Mucosa of stomach (tissue), 1 donor: ENCODE data around the gene RPS6KA1.

Experiments used
- H3K27me3 ChIP-seq: one replicate; pipeline ENCODE4 v1.7.0; 2013; ENCODE audit warnings: mild to moderate bottlenecking, low read length; ENCODE audit not compliant: control insufficient read depth, insufficient read depth
- H3K36me3 ChIP-seq: one replicate; pipeline ENCODE4 v1.7.0; 2013; ENCODE audit warnings: low read length; ENCODE audit not compliant: control insufficient read depth, insufficient read depth
- H3K4me1 ChIP-seq: one replicate; pipeline ENCODE4 v1.7.0; 2013; ENCODE audit warnings: mild to moderate bottlenecking, low read length; ENCODE audit not compliant: control insufficient read depth, insufficient read depth
- H3K4me3 ChIP-seq: one replicate; pipeline ENCODE4 v1.7.0; 2013; ENCODE audit warnings: low read length
- H3K9ac ChIP-seq: one replicate; pipeline ENCODE4 v1.7.0; 2013; ENCODE audit warnings: mild to moderate bottlenecking, low read length, moderate library complexity
- H3K9me3 ChIP-seq: one replicate; pipeline ENCODE4 v1.7.0; 2013; ENCODE audit warnings: mild to moderate bottlenecking, low read length, moderate library complexity; ENCODE audit not compliant: control insufficient read depth
- donor health status: Pancreatic carcinoma.

Gene RPS6KA1

DNA sequence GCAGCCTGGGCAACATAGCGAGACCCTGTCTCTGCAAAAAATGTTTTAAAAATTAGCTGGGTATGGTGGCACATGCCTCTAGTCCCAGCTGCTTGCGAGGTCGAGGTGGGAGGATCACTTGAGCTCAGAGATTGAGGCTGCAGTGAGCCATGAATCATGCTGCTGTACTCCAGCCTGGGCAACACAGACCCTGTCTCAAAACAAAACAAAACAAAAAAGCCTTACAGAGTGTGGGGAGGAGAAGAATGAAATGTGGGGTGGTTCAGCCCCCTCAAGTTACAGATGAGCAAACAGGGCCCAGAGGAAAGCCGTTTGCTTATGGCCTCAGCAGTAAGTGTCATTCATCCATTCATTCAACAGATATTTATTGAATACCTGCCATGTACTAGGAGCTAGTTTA, 40.7 kb downstream of the RPS6KA1 start:
- no peaks in the 10 kb centered on the region for H3K4me1 ChIP-seq
- peaks cover 4% of the 10 kb centered on the region for H3K36me3 ChIP-seq
- H3K27me3 ChIP-seq: no peaks in the 10 kb centered on the region
- no peak overlapping the region for H3K9ac ChIP-seq
- no peak overlapping the region for H3K4me3 ChIP-seq
- H3K9me3 ChIP-seq: no peaks in the 10 kb centered on the region

DNA sequence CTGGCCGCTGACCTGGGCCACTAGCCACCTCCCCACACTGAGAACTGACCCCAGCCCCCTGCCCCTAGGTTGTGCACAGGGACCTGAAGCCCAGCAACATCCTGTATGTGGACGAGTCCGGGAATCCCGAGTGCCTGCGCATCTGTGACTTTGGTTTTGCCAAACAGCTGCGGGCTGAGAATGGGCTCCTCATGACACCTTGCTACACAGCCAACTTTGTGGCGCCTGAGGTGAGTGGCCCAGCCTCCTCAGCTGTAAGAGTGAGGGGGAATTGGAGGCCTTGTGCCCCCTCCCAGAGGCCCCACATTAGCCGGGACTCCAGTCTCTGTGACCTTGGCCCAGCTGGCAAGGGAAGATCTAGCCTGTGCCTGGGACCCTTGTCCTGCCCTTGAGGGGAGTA, 41.8 kb downstream of the RPS6KA1 start:
- H3K9me3 ChIP-seq: no peaks in the 10 kb centered on the region
- H3K9ac ChIP-seq: no peak overlapping the region
- no peaks in the 10 kb centered on the region for H3K4me1 ChIP-seq
- H3K27me3 ChIP-seq: no peaks in the 10 kb centered on the region
- peaks cover 4% of the 10 kb centered on the region for H3K36me3 ChIP-seq
- no peak overlapping the region for H3K4me3 ChIP-seq

DNA sequence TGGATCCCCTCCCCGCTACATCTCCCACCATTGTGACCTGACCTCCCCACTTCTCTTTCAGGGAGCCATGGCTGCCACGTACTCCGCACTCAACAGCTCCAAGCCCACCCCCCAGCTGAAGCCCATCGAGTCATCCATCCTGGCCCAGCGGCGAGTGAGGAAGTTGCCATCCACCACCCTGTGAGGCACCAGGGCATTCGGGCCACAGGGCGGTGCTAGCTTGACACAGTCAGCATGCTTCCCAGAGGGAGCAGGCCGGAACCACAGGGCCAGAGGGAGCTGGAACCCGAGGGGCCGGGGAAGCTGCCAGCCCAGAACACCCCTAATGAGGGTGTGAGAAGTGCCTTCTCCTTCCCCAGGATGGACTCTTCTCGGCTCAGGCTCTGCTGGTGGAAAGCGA, 44.5 kb downstream of the RPS6KA1 start:
- Histone ChIP-seq H3K4me3 (no peak overlapping the region), H3K4me1 (no peaks in the 10 kb centered on the region), H3K36me3 (peaks cover 4% of the 10 kb centered on the region), H3K27me3 (no peaks in the 10 kb centered on the region), H3K9ac (no peak overlapping the region), H3K9me3 (no peaks in the 10 kb centered on the region)

DNA sequence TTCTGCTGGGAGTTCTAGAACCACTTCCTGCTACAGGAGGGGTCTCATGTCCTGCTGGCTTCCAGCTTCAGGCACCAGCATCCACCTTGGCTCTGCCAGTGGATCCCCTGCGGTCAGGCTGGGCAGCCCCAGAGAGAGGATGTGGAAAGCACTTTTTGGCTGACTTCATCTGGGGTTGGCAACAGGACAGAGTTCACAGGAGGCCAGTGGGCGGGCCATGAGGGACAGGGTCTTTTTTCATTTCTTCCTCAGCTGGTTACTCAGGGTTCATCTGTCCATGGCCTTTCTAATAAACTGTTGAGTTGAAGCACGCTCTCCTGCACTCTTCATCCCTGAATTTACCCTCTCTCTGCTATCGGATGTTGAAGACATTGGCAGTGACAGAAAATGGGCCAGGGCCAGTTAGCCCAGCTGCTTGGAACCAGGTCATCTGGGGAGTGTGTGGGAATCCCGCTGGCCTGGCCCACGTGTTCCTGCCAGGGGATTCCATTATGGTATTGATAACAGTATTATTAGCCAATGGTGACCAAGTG, 45.2 kb downstream of the RPS6KA1 start:
- Histone ChIP-seq H3K27me3 (no peaks in the 10 kb centered on the region), H3K36me3 (peaks cover 4% of the 10 kb centered on the region), H3K4me1 (no peaks in the 10 kb centered on the region), H3K4me3 (no peak overlapping the region), H3K9me3 (no peaks in the 10 kb centered on the region), H3K9ac (no peak overlapping the region)

DNA sequence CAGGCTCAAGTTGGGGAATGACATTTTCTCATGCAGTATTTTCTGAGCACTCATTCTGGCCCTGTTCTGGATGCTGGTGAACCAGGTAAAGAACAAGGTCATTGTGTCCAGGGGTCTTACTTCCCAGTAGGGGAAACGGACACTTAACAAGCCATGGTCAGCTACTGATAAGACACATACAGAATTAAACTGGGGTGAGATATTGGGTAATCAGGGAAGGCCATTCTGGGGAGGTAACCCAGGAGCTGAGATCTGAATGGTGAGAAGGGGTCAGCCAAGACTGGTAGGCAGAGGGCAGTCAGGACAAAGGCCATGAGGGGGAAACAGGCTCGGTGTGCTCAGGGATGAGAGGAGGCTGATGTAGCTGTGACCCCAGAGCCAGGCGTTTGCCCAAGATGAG, 45.8 kb downstream of the RPS6KA1 start:
- Histone ChIP-seq H3K36me3 (peaks cover 4% of the 10 kb centered on the region), H3K27me3 (no peaks in the 10 kb centered on the region), H3K9ac (no peak overlapping the region), H3K9me3 (no peaks in the 10 kb centered on the region), H3K4me3 (no peak overlapping the region), H3K4me1 (no peaks in the 10 kb centered on the region)

DNA sequence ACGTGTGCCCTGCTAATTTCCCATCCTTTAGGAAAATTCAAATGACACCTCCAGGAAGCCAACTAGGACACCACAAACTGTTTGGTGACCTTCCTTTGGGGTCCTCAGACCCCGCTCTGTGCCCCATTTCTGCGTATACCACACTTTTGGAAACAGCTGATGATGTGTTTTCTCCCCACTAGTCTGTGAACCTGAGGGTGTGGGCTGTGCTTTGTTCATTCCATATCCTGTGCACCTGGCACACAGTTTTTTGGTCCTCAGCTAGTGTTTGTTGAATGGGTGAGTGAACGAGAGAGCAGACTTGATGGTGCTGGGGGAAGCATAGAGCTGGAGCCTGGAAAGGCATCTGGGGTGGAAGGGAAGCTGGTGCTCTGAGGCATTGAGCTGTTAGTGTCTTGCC, 48.6 kb downstream of the RPS6KA1 start:
- Histone ChIP-seq H3K27me3 (no peaks in the 10 kb centered on the region), H3K9ac (no peak overlapping the region), H3K4me3 (no peak overlapping the region), H3K36me3 (no peaks in the 10 kb centered on the region), H3K4me1 (no peaks in the 10 kb centered on the region), H3K9me3 (no peaks in the 10 kb centered on the region)

DNA sequence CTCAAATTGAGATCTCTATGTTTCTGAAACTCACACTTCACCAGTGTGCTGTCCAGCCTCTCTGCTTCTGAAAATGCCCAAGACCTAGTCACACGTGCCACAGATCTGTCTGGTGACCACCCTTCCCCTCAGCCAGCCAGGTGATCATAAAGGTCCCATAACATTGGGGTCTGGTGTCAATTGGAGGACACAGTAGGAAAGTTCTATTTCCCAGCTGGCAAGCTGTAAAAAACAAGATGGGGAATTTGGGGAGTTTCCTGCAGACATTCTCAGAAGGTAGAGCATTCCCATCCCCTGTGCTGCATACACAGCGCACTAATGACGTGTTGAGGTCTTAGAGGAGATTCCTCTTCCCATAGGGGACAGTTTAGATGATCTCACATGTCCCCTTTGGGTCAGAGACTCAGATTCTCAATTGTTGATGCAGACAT, 50.1 kb downstream of the RPS6KA1 start:
- no peak overlapping the region for H3K4me3 ChIP-seq
- no peaks in the 10 kb centered on the region for H3K4me1 ChIP-seq

DNA sequence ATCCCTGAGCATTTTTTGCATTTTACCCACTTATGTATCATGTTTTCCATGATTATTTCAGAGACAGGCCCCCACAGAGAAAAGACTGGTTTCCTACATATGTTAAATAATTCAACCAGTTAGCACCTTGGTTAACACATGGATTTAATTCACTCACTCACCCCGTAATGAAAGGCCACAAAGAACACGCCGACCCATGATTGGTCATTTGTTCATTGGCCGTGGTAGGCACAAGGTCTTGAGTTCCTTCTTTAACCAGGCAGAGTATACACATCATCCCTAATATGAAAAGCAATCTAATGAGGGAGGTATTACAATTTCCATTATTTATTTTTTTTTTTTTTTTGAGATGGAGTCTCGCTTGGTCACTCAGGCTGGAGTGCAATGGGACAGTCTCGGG, 50.6 kb downstream of the RPS6KA1 start:
- no peak overlapping the region for H3K9ac ChIP-seq
- no peaks in the 10 kb centered on the region for H3K4me1 ChIP-seq
- H3K4me3 ChIP-seq: no peak overlapping the region
- no peaks in the 10 kb centered on the region for H3K9me3 ChIP-seq
- no peaks in the 10 kb centered on the region for H3K27me3 ChIP-seq
- no peaks in the 10 kb centered on the region for H3K36me3 ChIP-seq

More for the DNA sequence above, 50.1 kb downstream of the RPS6KA1 start:
- Histone ChIP-seq H3K27me3 (no peaks in the 10 kb centered on the region), H3K9ac (no peak overlapping the region), H3K36me3 (no peaks in the 10 kb centered on the region), H3K9me3 (no peaks in the 10 kb centered on the region)

DNA sequence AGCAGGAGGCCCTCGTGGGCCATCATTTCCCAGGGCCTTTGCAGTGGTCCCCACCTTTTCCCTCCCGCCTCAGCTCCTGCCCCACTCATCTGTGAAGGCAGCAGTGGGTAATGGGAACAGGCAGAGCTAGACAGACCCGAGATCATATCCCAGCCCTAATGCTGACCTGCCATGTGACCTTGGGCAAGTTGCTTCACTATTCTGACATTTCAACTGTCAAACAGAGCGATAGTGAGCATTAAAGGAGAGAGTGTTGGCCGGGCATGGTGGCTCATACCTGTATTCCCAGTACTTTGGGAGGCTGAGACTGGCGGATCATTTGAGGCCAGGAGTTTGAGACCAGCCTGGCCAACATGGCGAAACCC, 51.7 kb downstream of the RPS6KA1 start:
- H3K9ac ChIP-seq: no peak overlapping the region
- no peaks in the 10 kb centered on the region for H3K4me1 ChIP-seq
- no peak overlapping the region for H3K4me3 ChIP-seq
- H3K36me3 ChIP-seq: no peaks in the 10 kb centered on the region
- H3K9me3 ChIP-seq: no peaks in the 10 kb centered on the region
- H3K27me3 ChIP-seq: no peaks in the 10 kb centered on the region

DNA sequence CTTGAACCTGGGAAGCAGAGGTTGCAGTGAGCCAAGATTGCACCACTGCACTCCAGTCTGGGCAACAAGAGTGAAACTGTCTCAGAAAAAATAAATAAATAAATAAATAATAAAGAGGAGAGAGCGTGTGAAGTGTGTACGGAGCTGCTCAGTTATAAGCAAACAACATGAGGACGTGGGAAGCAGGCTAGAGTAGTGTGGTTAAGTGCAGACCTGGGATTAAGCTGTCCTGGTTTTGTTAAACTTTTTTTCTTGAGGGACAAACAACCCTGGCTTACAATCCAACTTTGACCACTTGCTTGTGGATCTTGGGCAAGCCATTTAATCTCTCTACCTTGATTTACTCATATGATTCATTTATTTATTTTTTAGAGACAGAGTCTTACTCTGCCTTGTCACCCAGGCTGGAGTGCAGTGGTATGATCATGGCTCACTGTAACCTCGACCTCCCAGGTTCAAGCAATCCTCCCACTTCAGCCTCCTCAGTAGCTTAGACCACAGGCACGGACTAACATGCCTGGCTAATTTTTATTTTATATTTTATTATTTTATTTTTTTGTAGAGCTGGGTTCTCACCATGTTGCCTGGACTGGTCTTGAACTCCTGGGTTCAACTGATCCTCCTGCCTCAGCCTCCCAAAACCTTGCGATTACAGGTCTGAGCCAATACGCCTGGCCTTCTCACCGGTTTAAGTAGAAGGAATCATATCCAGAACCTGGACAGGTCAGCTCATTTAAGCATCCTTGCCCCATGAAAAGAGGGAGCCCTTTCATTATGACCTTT, 52.7 kb downstream of the RPS6KA1 start:
- Histone ChIP-seq H3K4me1 (no peaks in the 10 kb centered on the region), H3K9me3 (no peaks in the 10 kb centered on the region), H3K9ac (no peak overlapping the region), H3K27me3 (no peaks in the 10 kb centered on the region), H3K4me3 (no peak overlapping the region), H3K36me3 (no peaks in the 10 kb centered on the region)

DNA sequence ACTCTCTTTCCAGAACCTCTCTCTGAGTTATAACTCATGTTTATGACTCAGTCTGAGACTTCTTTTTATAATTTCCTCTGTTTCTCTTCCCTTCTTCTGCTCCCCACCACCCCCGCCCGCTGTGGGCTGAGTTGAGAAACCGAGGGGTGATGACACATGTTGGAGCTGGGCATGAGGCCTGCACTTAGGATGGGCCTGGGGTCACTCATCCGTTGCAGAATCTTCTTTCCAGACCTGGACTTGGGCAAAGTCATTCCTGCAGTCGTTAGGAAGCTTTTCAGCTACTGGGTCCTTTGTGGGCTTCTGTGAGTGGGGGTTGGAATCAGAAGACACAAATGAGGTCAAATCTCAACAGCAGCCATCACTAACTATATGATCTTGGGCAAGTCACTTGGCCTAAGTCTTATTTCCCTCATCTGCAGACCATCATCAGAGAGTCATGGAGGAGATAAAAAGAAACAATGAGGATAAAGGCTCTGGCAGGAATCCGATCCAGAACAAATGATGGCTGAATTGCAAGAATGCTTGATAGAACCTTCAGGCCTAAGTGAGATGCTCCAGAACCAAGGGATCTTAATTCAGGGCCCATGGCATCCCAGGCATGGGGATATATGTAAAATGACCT, 53.4 kb downstream of the RPS6KA1 start:
- Histone ChIP-seq H3K36me3 (no peaks in the 10 kb centered on the region), H3K4me1 (no peaks in the 10 kb centered on the region), H3K4me3 (no peak overlapping the region), H3K9ac (no peak overlapping the region), H3K9me3 (no peaks in the 10 kb centered on the region), H3K27me3 (no peaks in the 10 kb centered on the region)

DNA sequence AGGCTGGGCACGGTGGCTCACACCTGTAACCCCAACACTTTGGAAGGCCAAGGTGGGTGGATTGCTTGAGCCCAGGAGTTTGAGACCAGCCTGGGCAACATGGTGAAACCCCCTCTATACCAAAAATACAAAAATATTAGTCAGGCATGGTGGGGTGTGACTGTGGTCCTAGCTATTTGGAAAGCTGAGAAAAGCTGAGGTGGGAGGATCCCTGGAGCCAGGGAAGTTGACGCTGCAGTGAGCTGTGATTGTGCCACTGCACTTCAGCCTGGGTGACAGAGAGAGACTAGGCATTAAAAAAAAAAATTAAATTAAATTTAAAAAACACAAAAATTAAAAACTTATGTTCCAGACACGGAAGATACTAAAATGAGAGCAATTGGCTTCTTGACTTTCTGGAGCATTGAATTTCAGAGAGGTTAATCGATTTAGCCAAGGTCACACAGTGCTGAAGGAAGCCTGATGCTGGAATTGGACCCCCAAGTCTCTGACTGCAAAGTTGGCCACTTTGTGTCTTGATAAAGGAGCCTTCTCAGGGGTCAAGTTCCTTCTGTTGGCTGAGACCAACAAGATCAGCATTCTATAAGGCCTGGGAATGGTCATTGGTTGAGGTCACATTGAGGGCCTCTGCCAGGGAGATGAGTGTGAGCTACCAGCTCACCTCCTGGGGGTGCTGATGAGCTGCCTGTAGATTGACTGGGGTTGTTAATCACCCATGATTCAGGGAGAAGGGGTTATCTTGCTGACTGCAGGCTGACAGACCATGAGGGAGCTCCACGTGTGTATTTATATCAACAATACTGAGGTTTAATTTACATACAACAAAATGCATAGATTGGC, 54.3 kb downstream of the RPS6KA1 start:
- no peak overlapping the region for H3K9ac ChIP-seq
- H3K9me3 ChIP-seq: no peaks in the 10 kb centered on the region
- no peaks in the 10 kb centered on the region for H3K27me3 ChIP-seq
- H3K4me1 ChIP-seq: no peaks in the 10 kb centered on the region
- no peaks in the 10 kb centered on the region for H3K36me3 ChIP-seq
- H3K4me3 ChIP-seq: no peak overlapping the region
